ENCODE measurements around the gene FGGY.

The FGGY gene

GRCh38 chr1:59414406-59415133 lies 117.7 kb downstream of the FGGY start:
- Histone ChIP-seq H3K9me3 (ENCODE audit: severe bottlenecking) (peaks cover 2% of the 10 kb centered on the region), H3K27me3 (ENCODE audit: insufficient read depth, low read depth, severe bottlenecking) (no peaks in the 10 kb centered on the region), H3K27ac (no peak overlapping the region), H3K4me3 (ENCODE audit: low read depth, low read length) (no peak overlapping the region), H3K36me3 (no peaks in the 10 kb centered on the region)
- DNase-seq = no peak
- TF ChIP-seq CTCF (IDR thresholded peaks at IDR 0.05; ENCODE audit: low read depth, low read length) = no peak

DNA sequence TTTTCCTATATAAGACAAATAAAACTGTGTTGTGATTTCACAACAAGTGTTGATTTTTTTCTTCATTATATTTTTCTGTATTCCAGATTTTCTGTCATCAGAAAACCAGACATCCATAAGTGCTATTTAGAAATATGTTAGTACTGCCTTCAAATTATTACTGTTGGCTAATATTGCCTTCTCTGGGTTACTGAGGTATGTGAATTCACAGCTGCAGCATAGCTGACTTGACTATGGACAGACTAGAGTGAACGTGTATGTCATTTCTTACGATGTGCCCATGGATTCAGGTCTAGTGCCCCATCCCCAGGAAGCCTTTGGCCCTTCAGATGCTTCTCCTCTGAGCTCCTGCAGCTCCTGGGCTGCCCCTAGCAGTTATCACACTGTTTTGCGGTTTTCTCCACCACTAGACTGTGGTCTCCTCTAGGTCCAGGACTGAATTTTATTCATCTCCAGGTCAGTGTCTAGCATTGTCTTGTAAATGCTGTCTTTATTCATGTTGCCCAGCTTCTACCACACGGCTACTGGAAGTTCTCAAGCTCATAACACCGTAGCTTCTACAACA lies 118.5 kb downstream of the FGGY start:
- TF ChIP-seq CTCF (IDR thresholded peaks at IDR 0.05; ENCODE audit: low read depth, low read length) = no peak
- Histone ChIP-seq H3K4me3 (ENCODE audit: low read depth, low read length) (no peak overlapping the region), H3K27ac (no peak overlapping the region), H3K27me3 (ENCODE audit: insufficient read depth, low read depth, severe bottlenecking) (no peaks in the 10 kb centered on the region), H3K36me3 (no peaks in the 10 kb centered on the region), H3K9me3 (ENCODE audit: severe bottlenecking) (no peaks in the 10 kb centered on the region)
- no peak for DNase-seq

DNA sequence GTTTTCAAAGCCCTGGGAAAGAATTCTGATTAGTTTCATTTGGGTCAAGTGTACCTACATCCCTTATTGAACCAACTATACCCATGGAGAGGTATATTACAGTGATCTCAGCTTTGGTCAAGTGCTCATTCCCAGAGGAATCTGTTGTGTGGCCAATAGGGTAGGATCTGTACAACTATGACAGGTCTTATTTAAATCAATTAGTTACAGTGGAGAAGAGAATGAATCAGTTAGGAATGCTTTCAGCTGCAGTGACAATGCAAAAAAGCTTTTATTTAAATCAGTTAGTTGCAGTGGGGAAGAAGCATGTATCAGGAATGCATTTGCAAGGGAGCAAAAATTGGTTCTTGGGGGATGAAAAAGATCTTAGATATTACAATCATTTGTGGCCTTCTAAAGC lies 119.0 kb downstream of the FGGY start:
- no peak for TF ChIP-seq CTCF (IDR thresholded peaks at IDR 0.05; ENCODE audit: low read depth, low read length)
- Histone ChIP-seq H3K27ac (no peak overlapping the region), H3K27me3 (ENCODE audit: insufficient read depth, low read depth, severe bottlenecking) (no peaks in the 10 kb centered on the region), H3K36me3 (no peaks in the 10 kb centered on the region), H3K4me3 (ENCODE audit: low read depth, low read length) (no peak overlapping the region), H3K9me3 (ENCODE audit: severe bottlenecking) (no peaks in the 10 kb centered on the region)
- DNase-seq = no peak

GRCh38 chr1:59417406-59417805 lies 120.5 kb downstream of the FGGY start:
- Histone ChIP-seq H3K4me3 (ENCODE audit: low read depth, low read length) (no peak overlapping the region), H3K36me3 (no peaks in the 10 kb centered on the region), H3K27me3 (ENCODE audit: insufficient read depth, low read depth, severe bottlenecking) (no peaks in the 10 kb centered on the region), H3K9me3 (ENCODE audit: severe bottlenecking) (no peaks in the 10 kb centered on the region), H3K27ac (no peak overlapping the region)
- DNase-seq = no peak
- no peak for TF ChIP-seq CTCF (IDR thresholded peaks at IDR 0.05; ENCODE audit: low read depth, low read length)

DNA sequence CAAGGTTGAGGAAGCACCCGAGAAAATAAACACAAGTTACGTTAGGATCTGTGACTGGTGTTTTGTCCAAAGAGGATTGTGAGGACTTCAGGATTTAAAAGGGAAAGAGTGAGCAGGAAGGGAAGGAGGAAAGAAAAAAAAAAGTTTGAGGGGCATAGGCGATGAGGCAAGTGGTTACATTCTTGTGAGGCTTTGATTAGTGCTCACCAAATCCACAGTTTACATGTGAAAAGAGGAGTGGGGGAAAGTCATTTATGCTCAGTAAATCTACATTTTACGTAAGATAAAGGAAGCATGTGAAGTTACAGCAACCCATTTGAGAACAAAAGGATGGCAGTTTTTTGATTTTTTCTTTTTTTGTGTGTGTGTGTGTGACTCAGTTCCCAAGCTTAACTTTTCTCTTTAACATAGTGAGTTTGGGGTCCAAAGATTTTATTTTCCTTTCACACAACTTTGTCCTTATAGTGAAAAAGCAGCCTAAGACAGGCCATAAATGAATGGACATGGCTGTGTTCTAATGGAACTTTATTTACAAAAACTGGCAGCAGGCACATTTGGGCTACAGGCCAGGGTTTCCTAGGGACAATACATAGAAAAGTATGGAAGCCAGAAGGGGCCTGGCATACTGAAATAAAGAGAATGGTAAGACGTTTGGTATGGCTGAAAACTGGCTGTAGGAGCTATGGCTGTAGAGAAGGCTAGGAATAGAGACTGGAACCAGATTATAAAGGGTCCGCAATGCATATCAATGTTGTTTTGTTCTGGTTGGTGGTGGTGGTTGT lies 121.7 kb downstream of the FGGY start:
- Histone ChIP-seq H3K9me3 (ENCODE audit: severe bottlenecking) (no peaks in the 10 kb centered on the region), H3K27me3 (ENCODE audit: insufficient read depth, low read depth, severe bottlenecking) (no peaks in the 10 kb centered on the region), H3K4me3 (ENCODE audit: low read depth, low read length) (no peak overlapping the region), H3K36me3 (no peaks in the 10 kb centered on the region), H3K27ac (no peak overlapping the region)
- no peak for TF ChIP-seq CTCF (IDR thresholded peaks at IDR 0.05; ENCODE audit: low read depth, low read length)
- no peak for DNase-seq
